ENCODE results near the gene RASSF8.

Gene RASSF8

GRCh38 chr12:25962932-25963525 lies 4.5 kb downstream of the RASSF8 start:
- DNase-seq: no peak

DNA sequence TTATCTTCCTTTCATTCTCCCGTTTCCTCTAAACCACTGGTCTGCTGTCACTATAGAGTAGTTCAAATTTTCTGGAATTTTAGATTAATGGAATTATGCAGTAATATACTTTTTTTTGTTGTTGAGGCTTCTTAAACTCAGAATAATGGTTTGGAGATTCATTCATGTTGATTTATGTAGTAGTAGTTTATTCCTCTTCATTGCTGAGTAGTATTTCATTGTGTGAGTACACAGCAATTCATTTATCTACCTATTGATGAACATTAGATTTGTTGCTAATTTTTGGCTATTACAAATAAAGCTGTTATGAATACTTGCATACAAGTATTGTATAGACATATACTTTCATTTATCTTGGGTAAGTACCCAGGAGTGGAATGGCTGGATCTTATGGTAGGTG lies 7.2 kb downstream of the RASSF8 start:
- no peak for DNase-seq

DNA sequence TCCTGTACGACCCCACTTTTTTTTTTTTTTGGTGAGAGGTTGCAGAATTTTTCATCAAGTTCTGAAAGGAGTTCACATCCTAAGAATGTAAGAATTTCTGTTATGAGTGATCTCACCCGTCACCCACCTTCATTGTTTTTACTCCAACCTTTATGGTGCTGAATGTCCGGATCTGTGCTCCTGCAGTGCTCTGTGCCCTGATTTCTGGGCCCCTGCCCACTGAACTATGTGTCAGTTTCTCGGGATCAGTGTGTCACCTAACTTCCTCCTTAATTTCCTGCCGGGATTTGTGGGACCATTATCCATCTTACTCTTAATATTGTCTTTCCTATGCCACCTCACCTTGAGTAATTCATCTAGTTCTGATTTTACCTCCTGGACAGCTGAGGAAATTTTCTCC lies 11.6 kb downstream of the RASSF8 start:
- DNase-seq: no peak

- no peak for DNase-seq
These were observed 12.6 kb downstream of the RASSF8 start for GRCh38 chr12:25970916-25971653.

- DNase-seq: no peak
These were observed 13.2 kb downstream of the RASSF8 start for GRCh38 chr12:25971654-25972041.

DNA sequence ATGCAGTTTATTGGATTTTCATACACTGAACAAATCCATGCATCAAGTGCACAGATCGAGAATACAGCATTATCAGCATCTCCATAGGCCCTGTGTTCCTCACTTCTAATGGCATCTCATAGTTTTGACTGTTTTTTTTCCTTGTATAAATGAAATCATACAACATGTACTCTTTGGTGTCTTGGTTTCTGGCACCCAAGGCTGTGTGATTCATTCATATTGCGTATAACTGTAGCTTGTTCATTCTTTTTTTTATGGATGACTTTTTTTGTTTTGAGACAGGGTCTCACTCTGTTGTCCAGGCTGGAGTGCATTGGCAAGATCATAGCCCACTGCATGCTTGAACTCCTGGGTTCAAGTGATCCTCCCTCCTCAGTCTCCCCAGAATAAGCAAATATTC lies 14.3 kb downstream of the RASSF8 start:
- DNase-seq: no peak

DNA sequence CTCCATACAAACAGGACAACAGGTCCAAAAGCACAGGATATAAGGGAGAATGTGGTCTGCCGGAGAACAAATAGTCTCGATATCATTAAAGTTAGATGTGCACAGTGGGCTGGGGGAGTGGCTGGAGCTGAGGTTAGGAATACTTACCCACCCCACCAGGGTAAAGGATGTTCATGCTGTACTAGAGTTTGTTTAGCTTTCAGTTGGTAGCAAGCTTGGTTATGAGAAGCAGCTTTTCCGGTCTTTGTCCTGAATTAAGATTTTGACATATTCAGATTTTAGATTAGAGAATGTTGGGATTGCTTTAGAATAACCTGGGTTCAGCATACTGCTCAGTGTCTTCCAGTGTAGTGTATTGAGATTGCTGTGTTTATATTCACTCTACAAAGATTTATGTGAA lies 16.7 kb downstream of the RASSF8 start:
- no peak for DNase-seq

DNA sequence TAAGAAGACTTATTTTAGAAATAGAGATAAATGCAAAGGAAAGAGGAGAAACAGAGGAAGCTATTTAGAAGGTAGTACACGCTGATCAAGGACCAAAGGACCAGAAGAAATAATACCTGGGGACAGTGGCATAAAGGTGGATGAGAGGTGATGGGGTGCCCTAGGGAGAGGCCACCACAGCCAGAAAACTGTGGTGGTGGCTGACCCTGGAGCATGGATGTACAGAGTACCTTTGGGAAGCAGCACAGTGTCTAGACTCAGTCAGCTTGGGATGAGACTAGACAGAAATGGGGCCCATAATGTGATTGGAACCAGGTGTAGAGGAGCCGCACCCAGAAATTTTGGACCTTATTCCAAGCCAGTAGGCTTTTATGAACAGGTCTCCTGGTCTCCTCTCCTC lies 17.2 kb downstream of the RASSF8 start:
- DNase-seq: no peak

DNA sequence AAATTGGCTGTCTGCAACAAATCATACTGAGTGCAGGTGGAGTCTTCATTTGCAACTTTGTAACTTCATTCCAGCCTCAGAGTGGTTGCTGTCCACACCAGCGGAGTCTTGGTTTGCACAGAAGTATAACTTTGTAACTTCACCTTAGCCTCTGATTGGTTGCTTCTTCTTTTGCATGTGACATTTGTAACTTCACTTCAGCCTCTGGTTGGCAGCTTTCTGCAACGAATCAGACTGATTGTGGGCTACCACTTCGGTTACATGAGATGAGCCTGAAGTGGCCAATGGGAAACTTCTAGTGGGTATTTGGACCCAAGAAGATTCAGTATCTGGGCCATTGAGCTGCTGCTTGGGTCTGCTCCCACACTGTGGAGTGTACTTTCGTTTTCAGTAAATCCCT lies 17.8 kb downstream of the RASSF8 start:
- no peak for DNase-seq

DNA sequence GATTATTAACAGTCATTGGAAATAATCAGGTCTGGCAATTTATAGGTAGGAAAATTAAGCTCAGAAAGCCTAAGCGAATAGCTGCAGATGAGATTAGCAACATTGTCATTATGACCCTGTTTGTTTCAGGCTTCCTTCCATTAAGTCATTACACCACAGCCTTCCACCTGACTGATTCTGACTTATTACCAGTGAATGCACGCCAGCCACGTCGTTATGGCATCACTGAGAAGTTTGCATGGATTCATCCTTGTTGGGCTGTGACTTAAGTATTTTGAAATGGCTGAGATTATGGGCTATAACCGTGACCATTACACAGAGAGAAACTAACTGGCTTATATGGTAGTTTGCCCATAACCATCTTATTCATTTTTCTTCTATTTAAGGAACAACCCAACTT lies 18.6 kb downstream of the RASSF8 start:
- DNase-seq: no peak

DNA sequence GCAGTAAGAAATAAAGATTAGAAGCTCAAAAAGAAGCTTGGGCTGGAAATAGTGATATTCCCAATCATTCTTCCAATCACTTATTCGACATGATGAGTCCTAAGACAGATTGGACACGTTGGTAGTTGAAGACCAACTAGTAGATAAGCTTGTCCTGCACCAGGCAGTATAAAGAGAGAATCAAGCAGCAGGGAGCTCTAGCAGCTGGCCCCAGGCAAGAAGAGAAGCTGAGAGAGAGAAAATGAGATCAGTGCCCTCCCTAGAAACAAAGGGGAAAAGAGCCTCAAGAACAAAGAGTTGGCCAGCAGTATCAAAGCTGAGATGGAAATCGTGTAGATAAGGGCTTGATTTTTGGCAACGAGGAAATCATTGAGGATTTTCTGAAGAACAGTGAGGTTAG lies 20.6 kb downstream of the RASSF8 start:
- no peak for DNase-seq

GRCh38 chr12:25979563-25979962 lies 21.1 kb downstream of the RASSF8 start:
- no peak for DNase-seq

GRCh38 chr12:25980035-25980434 lies 21.6 kb downstream of the RASSF8 start:
- DNase-seq: no peak

DNA sequence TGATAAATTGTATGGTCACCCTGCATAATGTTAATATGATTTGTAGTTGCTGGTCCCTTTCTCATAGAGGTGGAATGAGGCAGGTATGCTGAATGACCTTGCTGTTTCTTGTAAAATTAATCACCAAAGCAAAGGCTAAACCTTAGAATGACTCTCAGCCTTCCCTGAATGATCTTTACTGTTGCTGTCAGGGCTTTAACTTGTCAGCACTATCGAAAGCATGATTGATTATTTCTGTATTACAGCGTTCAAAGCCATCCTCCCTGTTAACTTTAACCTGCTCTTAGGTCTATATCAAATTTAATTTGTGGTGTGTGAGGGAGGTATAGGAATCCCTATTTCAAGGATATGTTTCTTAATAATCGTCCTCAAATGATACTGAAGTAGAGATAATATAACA lies 23.1 kb downstream of the RASSF8 start:
- no peak for DNase-seq

DNA sequence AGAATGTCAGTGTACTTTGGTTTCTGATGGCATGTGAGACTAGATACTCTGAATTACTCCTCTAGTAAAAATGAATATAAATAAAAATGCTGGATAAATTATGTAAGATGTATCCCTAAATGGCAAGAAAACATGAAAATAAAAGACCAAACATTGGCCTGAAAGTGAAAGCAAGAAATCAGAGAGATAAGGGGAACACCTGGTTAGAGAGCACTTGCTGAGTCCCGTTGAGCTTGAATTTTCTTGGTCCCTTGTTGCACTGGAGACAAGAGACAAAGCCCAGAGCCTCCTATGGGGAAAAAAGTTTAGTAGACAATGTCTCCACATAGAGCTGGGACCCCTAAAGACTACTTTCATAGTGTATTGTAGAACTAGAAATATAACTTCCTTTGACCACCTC lies 23.9 kb downstream of the RASSF8 start:
- no peak for DNase-seq

DNA sequence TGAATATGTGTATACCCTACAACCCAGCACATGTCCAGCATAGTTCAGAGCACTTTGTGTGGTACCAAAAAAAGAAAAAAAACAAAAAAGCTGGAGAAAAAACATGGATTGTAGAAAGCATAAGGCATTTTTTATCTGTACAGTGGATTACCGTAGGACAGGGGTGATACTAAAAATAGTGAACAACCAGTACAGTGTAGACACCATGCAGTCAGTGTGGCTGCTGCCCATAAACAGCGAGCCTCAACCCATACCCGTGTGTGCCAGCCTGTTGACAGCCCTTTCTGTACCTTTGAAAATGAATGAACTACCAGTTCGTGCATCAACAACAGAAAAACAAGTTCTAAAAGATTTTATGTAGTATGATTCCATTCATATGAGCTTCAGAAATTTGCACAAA lies 25.1 kb downstream of the RASSF8 start:
- no peak for DNase-seq

DNA sequence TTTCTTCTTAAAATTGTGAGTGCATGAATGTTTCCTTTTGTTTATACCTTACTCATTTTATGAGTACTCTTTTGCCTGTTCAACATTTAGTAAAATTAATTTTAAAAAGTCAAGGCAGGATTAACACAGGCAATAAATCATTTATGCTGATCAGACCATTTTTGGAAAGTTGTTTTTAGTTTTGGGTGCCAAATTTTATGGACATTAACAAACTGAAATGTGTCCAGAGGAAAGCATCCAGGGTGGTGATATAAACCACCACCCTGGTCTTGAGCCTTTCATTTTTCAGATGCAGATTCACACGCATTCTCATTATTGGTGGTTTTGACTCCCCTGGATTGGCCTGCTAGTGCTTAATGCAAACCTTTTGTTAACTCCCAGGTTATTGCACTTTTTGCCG lies 26.3 kb downstream of the RASSF8 start:
- no peak for DNase-seq

- DNase-seq: no peak
These were observed 27.1 kb downstream of the RASSF8 start for GRCh38 chr12:25985316-25986175.

GRCh38 chr12:25986180-25986579 lies 27.7 kb downstream of the RASSF8 start:
- DNase-seq: no peak

DNA sequence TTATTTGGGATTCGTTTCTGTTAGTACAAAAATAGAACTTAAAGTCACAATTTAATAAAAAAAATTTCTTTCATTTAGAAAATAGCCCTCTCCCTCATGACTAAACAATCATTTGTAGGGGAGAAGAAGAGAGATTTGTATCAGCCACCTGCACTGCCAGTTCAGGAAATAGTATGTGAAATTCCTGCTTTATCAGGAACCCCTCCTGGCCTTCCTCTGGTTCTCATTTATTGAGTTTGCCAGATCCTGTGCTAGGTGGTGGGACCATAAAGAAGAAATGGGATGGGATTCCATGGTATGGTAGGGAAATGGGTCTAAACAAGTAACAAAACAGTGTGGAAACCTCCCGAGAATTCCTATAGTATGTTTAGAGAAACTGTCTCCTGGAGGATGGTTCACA lies 30.0 kb downstream of the RASSF8 start:
- DNase-seq: no peak

DNA sequence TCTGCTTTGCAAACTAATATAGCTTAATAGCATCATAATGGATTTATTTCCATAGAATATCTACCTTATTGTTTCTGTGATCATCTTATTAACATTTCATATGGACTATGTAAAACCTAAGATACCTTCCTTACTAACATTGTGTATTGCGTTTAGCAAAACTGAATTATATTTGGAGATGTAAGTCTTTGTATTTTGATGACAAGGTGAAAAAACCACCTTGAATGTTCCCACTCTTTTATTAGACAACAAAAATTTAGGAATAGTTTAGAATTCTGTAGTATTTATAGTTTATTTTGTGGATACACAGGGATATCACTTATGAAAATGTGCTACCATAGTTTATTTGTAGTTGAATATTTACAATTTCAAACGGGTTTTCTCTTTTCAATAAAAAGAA lies 32.0 kb downstream of the RASSF8 start:
- no peak for DNase-seq

DNA sequence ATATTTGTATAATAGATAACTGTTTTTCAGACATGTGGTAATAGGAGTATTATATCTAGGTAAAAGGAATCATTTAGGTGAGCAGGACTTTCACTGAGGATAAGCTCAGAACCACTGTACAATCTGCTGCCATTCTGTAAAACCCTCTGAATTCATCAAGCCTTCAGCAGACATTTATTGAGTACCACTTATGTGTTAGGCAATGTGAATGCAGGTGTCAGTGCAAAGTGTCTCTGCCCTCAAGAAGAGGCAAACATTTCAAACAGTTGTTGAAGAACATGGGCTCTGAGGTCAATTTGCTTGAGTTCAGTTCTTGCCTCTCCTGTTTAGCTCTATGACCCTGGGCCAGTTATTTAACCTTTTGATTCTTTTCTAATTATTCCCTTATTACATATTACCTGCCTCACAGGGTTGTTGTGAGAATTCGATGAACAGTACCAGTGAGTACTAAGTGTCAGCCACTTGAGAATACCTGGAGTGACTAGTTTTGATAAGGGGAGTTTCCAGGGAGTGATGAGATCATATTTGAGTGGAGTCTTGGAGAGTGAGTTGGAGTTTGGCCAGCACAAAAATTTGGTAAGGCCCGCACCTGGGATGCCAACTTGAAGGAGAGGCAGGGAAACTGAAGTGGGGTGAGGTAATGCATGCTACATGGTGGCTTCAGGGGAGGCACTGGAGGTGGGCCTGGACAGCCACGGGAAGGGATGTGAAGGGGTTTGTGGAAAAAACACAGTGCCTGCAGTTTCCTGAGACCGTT lies 33.7 kb downstream of the RASSF8 start:
- no peak for DNase-seq

DNA sequence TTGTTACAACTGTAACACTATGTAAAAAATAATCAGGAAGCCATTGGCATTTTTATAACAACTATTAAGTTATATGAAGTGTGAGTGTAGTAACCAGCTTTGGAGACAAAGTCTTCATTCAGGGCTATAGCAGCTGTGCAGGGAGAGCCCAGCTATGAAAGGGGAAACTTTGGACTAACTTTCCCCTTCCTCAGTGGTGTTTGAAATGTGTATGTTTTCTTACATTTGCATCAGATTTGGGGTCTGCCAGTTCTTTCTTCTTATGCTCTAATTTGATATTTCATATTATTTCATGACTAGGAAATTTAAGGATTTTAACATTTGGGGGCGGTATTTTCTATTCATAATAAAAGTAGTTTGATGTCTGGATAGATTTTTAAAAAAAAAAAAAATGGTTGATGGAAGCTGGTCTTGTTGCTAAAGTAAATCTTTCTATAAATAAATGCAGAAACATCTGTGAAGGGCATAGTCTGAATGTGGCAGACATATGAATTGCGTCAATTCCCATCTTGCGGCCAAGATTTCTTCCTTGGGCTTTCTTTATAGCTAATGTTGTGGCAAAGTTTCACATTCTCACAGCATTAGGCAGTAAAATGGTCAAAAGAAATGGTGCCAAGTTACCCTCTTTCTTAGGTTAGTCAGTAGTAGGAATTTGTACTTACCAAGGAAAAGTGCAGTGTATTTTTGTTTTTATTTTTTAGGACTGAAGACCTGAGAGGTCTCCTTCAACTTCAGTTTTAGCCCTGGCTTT lies 35.6 kb downstream of the RASSF8 start:
- no peak for DNase-seq

Measured in stimulated activated naive CD4-positive, alpha-beta T cell treated with Interleukin-2 at 50 U/mL for 16 hours (primary cell).